Stimulated activated CD4-positive, alpha-beta T cell treated with anti-CD3 and anti-CD28 coated beads, Interleukin-1b, Interleukin-23, amount 100 ng/mL, for 24 hours (primary cell): ENCODE results near the gene LYPD1.

ENCODE experiments used
- DNase-seq, 4 experiments: peaks; one replicate each; pipeline ENCODE4 v3.0.0-alpha.2; 2020; ENCODE audit warnings: low read depth in 4 of 4, low spot score in 1 of 4

The LYPD1 gene

DNA sequence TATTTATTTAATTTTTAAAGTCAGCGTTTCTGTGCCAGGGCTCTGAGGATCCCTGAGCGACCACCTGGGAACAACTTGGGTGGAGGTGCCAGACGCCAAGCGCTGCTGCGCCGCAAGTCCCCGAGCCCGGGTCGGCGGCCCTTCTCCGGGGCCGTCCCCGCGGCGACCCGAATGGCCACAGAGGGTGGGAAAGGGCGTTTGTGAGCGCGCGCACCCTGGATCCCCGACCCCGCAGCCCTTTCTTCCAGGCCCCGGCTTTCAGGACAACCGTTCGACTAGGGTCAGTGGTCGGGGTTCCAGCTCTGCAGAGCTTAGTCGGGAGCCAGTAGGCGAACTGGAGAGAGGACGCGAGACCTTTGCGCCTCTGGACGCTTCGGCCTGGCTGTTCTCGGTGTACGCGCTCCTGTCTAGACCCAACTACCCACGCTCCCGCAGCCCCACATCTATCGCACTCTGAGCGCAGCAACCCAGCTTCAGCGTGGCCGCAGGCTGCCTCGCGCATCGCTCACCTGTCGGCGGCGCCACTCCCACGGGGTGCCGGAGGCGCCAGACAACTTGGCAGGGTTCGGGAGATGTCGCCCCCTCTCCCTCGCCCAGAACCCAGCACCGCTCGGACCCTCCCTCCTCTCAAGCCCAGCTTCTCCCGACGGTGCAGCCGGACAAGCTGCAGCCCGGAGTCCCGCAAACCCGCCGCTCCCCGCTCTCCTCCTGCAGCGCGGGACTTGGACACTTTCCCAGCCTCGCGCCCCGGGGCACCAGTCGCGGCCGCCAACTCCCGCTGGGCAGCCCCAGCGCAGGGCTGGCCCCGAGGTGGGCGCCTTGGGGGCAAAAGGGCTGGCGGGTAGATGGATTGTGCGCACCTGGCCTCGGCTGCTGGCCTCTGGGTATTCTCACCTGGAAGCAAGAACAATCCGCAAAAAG is 758 bp downstream of the LYPD1 start:
- no peak for DNase-seq

DNA sequence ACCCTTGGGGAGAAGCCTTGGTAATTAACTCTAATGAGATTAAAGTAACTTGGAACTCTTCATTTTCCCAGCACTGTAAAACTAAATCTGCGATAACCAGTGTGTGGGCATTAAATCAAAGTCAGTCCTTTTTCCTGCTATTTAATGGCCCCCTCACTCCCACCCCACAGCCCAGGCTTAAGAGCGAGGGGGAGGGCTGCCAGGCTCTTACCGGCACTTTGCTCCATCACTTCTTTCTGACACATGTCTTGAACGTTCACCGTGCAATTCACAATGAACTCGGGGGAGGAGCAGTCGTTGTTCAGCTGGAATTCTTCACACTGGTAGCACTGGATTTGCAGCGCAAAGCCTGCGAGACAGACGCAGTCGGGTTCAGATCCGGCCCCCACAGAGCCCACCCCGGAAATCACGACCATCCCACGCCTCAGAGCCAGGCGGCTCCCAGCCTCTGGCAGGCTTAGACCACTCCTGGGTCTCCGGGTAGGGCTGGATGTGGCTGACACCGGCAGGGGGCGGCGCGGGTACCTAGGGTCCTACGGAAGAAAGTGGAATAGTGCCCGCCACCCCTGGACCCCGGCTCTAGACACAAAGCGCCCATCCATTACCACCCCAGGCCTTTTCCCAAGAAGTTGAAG is 1.7 kb downstream of the LYPD1 start:
- no peak for DNase-seq

DNA sequence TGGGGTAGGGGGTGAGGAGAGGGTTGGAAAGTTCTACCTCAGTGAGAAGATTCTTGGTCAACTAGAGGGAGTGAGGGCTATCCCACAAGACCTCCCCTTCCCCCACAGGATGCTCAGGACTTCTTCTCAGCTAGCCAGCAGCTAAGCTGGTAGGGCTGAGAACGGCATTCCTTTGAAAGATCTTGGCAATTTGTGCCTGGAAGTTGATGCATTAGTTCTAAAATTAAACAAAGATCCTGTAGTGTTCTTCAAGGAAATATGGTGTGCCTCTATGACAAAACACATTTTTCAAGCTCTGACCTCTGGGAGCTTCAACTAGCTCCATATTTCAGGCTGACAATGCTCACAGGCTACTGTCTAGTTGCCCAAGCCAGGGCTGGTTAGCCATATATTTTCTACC is 2.3 kb downstream of the LYPD1 start:
- DNase-seq = no peak

DNA sequence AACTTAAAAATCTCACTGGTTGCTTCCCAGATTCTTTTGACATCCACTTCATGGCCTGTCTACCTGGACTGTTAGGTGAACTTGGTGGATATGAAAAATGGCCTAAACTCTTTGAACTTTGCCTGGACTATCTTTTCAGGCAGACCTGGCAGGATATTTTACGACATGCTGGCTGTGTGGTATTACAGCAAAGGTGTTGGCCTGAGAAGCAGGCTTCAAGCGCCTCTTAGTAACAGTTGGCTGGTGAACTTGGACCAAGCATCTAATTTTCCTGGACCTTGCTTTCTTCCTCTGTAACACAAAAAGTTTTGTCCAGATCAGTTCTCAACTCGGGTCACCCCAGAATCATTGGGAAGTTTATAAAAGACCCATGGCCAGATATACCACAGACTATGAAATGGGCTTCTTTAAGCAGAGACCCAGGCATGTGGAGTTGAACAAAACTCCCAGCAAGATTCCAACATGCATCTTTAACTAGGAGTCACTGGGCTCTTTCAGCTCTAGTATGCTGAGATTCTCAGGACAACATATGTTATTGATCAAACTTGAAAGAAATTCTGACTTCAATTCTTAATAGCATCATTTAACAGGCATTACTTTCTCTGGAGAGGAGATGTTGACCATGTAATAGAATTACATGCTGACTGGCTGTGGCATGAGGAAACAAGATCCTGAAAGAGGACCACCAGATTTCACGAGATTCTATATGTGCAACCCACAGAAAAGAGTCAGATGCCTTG is 4.4 kb downstream of the LYPD1 start:
- no peak for DNase-seq

DNA sequence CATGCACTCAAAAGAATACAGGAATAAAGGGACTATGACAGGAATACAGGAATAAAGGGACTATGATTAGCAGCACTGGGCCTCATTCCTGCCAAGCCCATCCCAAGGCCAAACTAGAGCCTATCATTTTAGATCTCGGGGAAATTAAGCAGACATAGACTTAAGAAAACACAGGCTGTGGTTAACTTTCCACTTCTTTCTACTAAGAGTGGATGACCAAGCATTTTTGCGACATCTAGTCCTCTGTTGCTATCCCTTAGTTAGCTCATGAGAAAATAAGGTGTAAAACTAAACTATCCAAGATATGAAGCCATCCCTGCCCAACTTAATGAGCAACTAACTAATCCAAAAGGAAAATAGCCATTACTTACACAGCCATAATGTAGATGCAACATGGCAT is 5.9 kb downstream of the LYPD1 start:
- no peak for DNase-seq

DNA sequence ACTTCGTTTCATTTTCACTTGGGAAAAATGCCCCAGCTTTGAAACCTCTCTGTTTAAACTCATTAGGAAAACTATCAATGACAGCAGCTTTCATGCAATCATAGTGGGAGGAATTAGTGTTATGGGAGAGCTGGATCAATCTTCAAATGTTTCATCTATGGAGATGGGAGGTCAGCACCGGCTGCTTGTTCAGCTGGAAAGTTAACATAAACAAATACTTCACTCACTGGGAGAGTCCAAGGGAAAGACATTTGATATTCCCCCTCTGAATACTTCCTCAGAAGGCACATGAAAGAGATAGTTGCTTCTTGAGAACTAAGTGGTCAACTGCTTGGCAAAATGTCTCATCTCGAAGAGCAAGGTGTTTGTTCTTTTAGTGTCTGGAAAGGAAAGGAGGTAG is 7.3 kb downstream of the LYPD1 start:
- no peak for DNase-seq

GRCh38 chr2:132659331-132659730 is 10.7 kb downstream of the LYPD1 start:
- DNase-seq = no peak

DNA sequence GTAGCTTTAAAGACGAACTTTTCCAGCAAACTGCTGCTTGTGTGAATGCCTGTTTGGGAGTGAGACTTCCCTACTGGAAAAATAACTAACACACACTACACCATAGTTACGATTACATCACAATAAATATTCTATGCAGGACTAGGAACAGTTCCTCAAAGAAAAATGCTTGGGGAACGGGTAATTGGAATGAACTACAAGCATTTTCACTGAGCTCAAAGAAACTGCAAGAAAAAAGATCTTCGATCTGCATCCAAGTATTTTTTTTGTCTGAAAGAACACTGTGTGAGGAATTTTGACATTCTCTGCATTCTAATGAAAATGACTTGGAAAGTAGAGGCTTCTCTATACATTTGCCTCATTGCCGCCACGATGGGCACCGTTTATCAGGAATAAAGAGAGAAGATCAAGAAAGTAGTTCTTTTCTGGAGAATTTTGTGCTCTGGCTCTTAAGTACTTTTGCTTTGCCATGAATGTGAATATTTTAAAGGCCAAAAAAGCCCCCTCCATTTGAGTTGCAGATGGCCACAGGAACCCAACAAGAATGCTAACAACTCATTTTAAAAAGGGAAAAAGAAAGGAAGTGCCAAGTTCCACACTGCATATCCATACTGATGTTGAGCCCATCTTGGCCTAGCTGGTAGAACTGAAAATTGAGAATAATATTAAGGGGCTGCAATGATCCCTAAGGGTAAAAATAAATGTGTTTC is 13.6 kb downstream of the LYPD1 start:
- no peak for DNase-seq

GRCh38 chr2:132654968-132655367 is 15.0 kb downstream of the LYPD1 start:
- DNase-seq = no peak

DNA sequence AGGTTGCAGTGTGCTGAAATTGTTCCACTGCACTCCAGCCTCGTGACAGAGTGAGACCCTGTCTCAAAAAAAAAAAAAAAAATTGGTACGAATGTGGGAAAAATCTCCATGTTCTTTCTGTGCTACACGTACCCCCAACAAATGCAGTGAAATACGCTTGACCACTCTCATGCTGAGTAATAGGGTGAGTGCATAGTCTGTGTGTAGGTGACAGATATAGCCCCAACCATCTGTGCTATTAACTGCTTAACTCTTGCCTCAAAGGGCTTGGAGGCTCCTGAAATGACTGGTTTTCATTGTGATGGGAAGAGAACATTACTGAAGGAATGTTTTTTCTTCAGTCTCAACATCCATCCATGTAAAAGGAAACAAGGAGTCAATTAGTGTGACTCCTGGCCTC is 15.7 kb downstream of the LYPD1 start:
- no peak for DNase-seq

GRCh38 chr2:132652474-132652873 is 17.5 kb downstream of the LYPD1 start:
- DNase-seq = no peak

- no peak for DNase-seq
Observed at GRCh38 chr2:132651115-132652045, 18.6 kb downstream of the LYPD1 start.

DNA sequence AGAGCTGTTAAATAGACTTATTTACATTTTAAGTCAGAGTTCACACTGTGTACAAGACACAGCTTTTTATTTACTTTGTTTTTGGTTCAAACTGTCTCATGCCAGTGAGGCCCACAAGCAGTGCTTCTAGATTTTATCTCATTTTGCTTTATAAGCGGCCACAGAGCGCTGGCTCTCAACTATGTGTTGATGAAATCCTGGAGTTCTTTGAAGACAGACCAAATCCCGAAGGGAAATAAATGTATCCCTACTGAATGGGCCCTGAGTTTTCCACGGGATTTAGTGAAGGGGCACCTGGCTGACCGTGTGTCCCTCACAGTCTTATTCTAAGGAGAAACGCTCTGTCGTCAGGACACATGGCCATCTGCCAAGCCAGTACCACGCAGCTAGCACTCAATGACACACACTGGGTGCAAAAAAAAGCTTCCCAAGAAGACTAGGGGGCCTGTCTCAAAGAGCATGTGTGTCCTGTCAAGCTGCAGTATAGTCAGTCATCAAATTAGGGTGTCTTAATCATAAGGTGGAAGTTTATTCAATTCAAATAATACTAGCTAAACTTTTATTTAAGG is 23.4 kb downstream of the LYPD1 start:
- no peak for DNase-seq

- no peak for DNase-seq
Observed at GRCh38 chr2:132645722-132646539, 24.1 kb downstream of the LYPD1 start.

DNA sequence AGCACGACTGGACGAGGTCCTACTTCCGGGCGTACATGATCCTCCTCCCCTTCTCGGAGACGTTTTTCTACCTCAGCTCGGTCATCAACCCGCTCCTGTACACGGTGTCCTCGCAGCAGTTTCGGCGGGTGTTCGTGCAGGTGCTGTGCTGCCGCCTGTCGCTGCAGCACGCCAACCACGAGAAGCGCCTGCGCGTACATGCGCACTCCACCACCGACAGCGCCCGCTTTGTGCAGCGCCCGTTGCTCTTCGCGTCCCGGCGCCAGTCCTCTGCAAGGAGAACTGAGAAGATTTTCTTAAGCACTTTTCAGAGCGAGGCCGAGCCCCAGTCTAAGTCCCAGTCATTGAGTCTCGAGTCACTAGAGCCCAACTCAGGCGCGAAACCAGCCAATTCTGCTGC is 24.8 kb downstream of the LYPD1 start:
- DNase-seq = no peak

- no peak for DNase-seq
Observed at GRCh38 chr2:132642415-132642814, 27.6 kb downstream of the LYPD1 start.

GRCh38 chr2:132641819-132642218 is 28.2 kb downstream of the LYPD1 start:
- DNase-seq = no peak

GRCh38 chr2:132640116-132640515 is 29.9 kb downstream of the LYPD1 start:
- no peak for DNase-seq
